HepG2 (cell line): Measurements from ENCODE around the gene F7. TPM values are rescaled to one million over a fixed set of nuclear protein-coding genes. Genes with fewer than 3 reads are reported as not detected.
"Not testable (repeated sequence)": the region's sequence is repeated elsewhere in the genome, so short reads cannot be mapped to it uniquely, and the experiment has no call there.

Experiments used
- ATAC-seq: fragments of 200-7000 bp; cut with Tn5 transposase; 3 replicates; pipeline ENCODE4 v1.9.1; 2020; ENCODE audit warnings: mild to moderate bottlenecking, moderate library complexity
- BruUV-seq: library from RNA; stranded (reverse); fragments of 400-500 nt; replicated peaks from 2 replicates; lab custom pipeline; 2021; lab: Mats Ljungman, UMichigan
- CTCF ChIA-PET: fragments of 300-600 bp; formaldehyde crosslinking; extraction: SDS; loops from one replicate; lab custom pipeline; 2021; ENCODE audit warnings: low total read pairs, inconsistent platforms, low intra/inter-chr PET ratio; lab: Yijun Ruan, JAX
- POLR2A ChIA-PET: fragments of 350-600 bp; sonication (Branson Sonifier 250); formaldehyde crosslinking; loops from one replicate; lab custom pipeline; 2020; ENCODE audit warnings: antibody characterized with exemption, inconsistent platforms; lab: Yijun Ruan, JAX
- DNase-seq: peaks from one replicate; pipeline ENCODE4 v3.0.0-alpha.2; 2015; ENCODE audit warnings: low spot score
- FAIRE-seq: peaks from 3 replicates; lab custom pipeline; 2011; peaks lifted over from hg19 to GRCh38; lab: Jason Lieb, UNC
- H2AFZ ChIP-seq: one replicate; pipeline ENCODE4 v1.6.1; 2011; ENCODE audit warnings: low read length, inconsistent platforms
- H3K27ac ChIP-seq: fragments of 300-600 bp; 3 replicates; pipeline ENCODE4 v1.8.0; 2011; ENCODE audit warnings: mixed run types, mild to moderate bottlenecking, mixed read lengths, low read length, inconsistent platforms; ENCODE audit not compliant: insufficient read depth; ENCODE audit errors: extremely low read length
- H3K27me3 ChIP-seq, 2 experiments: fragments of 200-600 bp in 1 of 2; 2 replicates in 1 of 2; 3 replicates in 1 of 2; pipeline versions ENCODE4 v1.6.0 to v1.8.0; 2011; ENCODE audit warnings: low read length in 2 of 2, mild to moderate bottlenecking in 2 of 2, moderate library complexity in 2 of 2, inconsistent platforms in 1 of 2; ENCODE audit not compliant: insufficient read depth in 2 of 2, control insufficient read depth in 1 of 2
- H3K36me3 ChIP-seq, 2 experiments: fragments of 200-600 bp in 1 of 2; replicated peaks in 1 of 2; 2 replicates in 1 of 2; 3 replicates in 1 of 2; pipeline versions ENCODE4 v1.5.1 to v1.8.0; 2011; ENCODE audit warnings: low read length in 2 of 2, inconsistent platforms in 1 of 2; ENCODE audit not compliant: insufficient read depth in 2 of 2, control insufficient read depth in 1 of 2
- H3K4me1 ChIP-seq: 2 replicates; pipeline ENCODE4 v1.5.1; 2012; ENCODE audit warnings: low read length, inconsistent platforms; ENCODE audit not compliant: insufficient read depth
- H3K4me2 ChIP-seq: 2 replicates; pipeline ENCODE4 v1.6.0; 2011; ENCODE audit warnings: low read depth, low read length, inconsistent platforms
- H3K4me3 ChIP-seq, 3 experiments: fragments of 200-600 bp in 1 of 3; sonication (generic), shearing (Covaris generic) in 1 of 3; replicated peaks in 1 of 3; 2 replicates each; pipeline ENCODE4 v1.5.1; 2011 to 2016; ENCODE audit warnings: low read length in 3 of 3, inconsistent platforms in 2 of 3, low read depth in 2 of 3, mild to moderate bottlenecking in 2 of 3, control low read depth in 1 of 3, mixed read lengths in 1 of 3; ENCODE audit not compliant: insufficient read depth in 1 of 3
- H3K79me2 ChIP-seq: one replicate; pipeline ENCODE4 v1.6.1; 2011; ENCODE audit warnings: low read length, inconsistent platforms; ENCODE audit not compliant: insufficient read depth
- H3K9ac ChIP-seq: 2 replicates; pipeline ENCODE4 v1.6.0; 2011; ENCODE audit warnings: mild to moderate bottlenecking, low read depth, low read length, inconsistent platforms; ENCODE audit not compliant: insufficient read depth
- H3K9me3 ChIP-seq: 2 replicates; pipeline ENCODE4 v1.5.1; 2012; ENCODE audit warnings: mild to moderate bottlenecking, low read length
- H4K20me1 ChIP-seq: 2 replicates; pipeline ENCODE4 v1.6.0; 2011; ENCODE audit warnings: inconsistent platforms, mild to moderate bottlenecking, low read length, moderate library complexity; ENCODE audit not compliant: insufficient read depth
- MBD4 ChIP-seq: IDR thresholded peaks from 2 replicates; pipeline ENCODE4 v1.6.1; 2012; ENCODE audit warnings: low read length, inconsistent platforms, borderline replicate concordance
- MZF1 ChIP-seq: sonication (generic); formaldehyde crosslinking; IDR thresholded peaks from 2 replicates; pipeline ENCODE4 v1.8.1; 2023; ENCODE audit warnings: mild to moderate bottlenecking, missing genetic modification reagents, borderline replicate concordance
- NPAS2 ChIP-seq: sonication (generic); formaldehyde crosslinking; IDR thresholded peaks from 2 replicates; pipeline ENCODE4 v1.8.0; 2022; ENCODE audit warnings: mild to moderate bottlenecking, missing genetic modification reagents, borderline replicate concordance
- PITX1 ChIP-seq: sonication (generic); formaldehyde crosslinking; IDR thresholded peaks from 2 replicates; pipeline ENCODE4 v1.5.1; 2020; ENCODE audit warnings: mild to moderate bottlenecking, missing genetic modification reagents
- SNAPC2 ChIP-seq: sonication (generic); formaldehyde crosslinking; IDR thresholded peaks from 2 replicates; pipeline ENCODE4 v1.8.1; 2022; ENCODE audit warnings: mild to moderate bottlenecking, missing genetic modification reagents
- SNRNP70 ChIP-seq: fragments of 200-400 bp; formaldehyde crosslinking; IDR thresholded peaks from 2 replicates; pipeline ENCODE4 v1.6.1; 2017; ENCODE audit warnings: mild to moderate bottlenecking, low read depth, low read length, moderate library complexity
- TARDBP ChIP-seq: sonication (generic); formaldehyde crosslinking; IDR thresholded peaks from 2 replicates; pipeline ENCODE4 v1.8.0; 2022; ENCODE audit warnings: mild to moderate bottlenecking, missing genetic modification reagents
- TMF1 ChIP-seq: sonication (generic); formaldehyde crosslinking; IDR thresholded peaks from 2 replicates; pipeline ENCODE4 v1.8.1; 2022; ENCODE audit warnings: low read depth, missing genetic modification reagents
- ZNF234 ChIP-seq: sonication (generic); formaldehyde crosslinking; conservative IDR thresholded peaks from 2 replicates; pipeline ENCODE4 v1.5.1; 2020; ENCODE audit warnings: mild to moderate bottlenecking, missing genetic modification reagents
- ZNF547 ChIP-seq: sonication (generic); formaldehyde crosslinking; IDR thresholded peaks from 2 replicates; pipeline ENCODE4 v1.5.1; 2020; ENCODE audit warnings: mild to moderate bottlenecking, missing genetic modification reagents
- ZNF720 ChIP-seq: sonication (generic); formaldehyde crosslinking; IDR thresholded peaks from 2 replicates; pipeline ENCODE4 v1.4.0; 2020; ENCODE audit warnings: missing genetic modification reagents
- ZNF773 ChIP-seq: sonication (generic); formaldehyde crosslinking; IDR thresholded peaks from 2 replicates; pipeline ENCODE4 v1.4.0; 2020; ENCODE audit warnings: missing genetic modification reagents, borderline replicate concordance
- ZNF792 ChIP-seq: IDR thresholded peaks from 2 replicates; pipeline ENCODE4 v1.6.1; 2016
- WGBS: methylation state at CpG from one replicate; pipeline ENCODE4 v1.1.6; 2017; ENCODE audit warnings: low lambda C conversion rate; 5-methylcytosine and 5-hydroxymethylcytosine counted together
- in situ Hi-C: cut with HindIII; loops from 2 replicates; pipeline ENCODE4 v1.10.0; 2017; ENCODE audit warnings: low pct_unique_long_range_greater_than_20kb; ENCODE audit not compliant: extremely low pct_ligation_motif_present
- intact Hi-C: fragments of 100-400 bp; cut with micrococcal nuclease; formaldehyde crosslinking; loops from one replicate; pipeline ENCODE4 v1.10.0; 2022; ENCODE audit not compliant: unreplicated experiment
- polyA plus RNA-seq, 8 experiments: library from polyadenylated mRNA; depleted of rRNA in 3 of 8; stranded (reverse) in 7 of 8; unstranded in 1 of 8; fragments of >200 nt; fragmentation: Illumina TruSeq in 4 of 8; extraction: Trizol in 4 of 8; gene quantifications; 2 replicates each; pipeline versions ENCODE4 v1.2.1 to v1.2.3, GENCODE V29; 2011 to 2016; ENCODE audit warnings: low read depth in 4 of 8, missing spikeins in 1 of 8, mixed read lengths in 1 of 8; ENCODE audit not compliant: insufficient read depth in 1 of 8
- total RNA-seq, 5 experiments: library from RNA; depleted of rRNA; stranded (reverse); fragments of >200 nt; fragmentation: Illumina TruSeq; extraction: Trizol; gene quantifications; 2 replicates each; pipeline ENCODE4 v1.2.3, GENCODE V29; 2016; ENCODE audit warnings: low read depth in 1 of 5

The F7 gene
- total and polyA plus RNA-seq, 2 of the 13 experiments (the other 11 are each of a cell fraction or from before 2014, with no cell fraction given) = 12.6 to 26.5 TPM

DNA sequence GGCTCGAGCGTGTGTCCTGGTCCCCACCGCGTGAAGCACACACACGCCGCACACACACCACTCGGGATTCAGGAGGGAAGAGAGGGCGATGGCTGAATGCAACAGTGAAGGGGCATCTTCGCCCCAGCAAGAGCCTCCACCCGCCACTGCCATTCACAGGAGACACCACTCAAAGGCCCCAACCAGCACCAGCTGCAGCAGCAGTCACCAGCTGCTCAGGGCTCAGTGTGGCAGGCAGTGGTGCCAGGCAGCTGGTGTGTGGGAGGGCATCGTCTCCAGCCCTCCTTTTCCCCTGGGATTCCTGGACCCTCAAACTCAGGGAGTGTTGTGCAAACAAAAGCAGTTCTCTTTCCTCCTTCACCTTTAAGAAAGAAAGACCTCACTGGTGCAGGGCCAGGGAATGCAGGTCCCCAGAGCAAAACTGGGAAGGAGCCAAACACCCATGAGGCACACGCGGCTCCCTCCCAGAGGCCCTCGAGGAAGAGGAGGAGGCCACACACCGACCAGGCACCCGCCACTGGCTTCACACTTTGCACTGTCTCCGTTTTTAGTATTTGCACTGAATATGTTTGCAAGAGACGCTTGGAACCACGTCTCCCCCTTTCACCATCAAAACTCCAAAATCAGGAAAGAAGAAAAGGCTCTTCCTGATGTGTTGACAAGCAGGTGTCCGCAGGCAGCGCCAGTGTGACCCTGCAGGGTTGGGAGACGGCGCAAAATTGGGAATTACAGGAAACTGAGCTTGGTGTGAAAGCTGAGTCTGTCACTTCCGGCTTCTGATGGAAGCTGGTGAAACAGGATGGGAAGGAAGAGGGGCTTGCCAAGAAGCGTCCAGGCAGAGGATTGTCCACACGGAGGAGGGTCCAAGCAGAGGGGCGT, 26.4 kb upstream of the F7 start:
- in situ Hi-C loops = no loop called here
- DNase-seq = no peak

GRCh38 chr13:113079781-113080080, 25.9 kb upstream of the F7 start:
- H3K9me3 ChIP-seq, H3K9ac ChIP-seq, H3K4me3 ChIP-seq, intact Hi-C loops, H3K27me3 ChIP-seq, FAIRE-seq, H2AFZ ChIP-seq, BruUV-seq, POLR2A ChIA-PET, ATAC-seq, H4K20me1 ChIP-seq, H3K79me2 ChIP-seq, CTCF ChIA-PET, H3K4me2 ChIP-seq, in situ Hi-C loops, H3K4me1 ChIP-seq, H3K27ac ChIP-seq, DNase-seq: not testable (repeated sequence)
- H3K36me3 ChIP-seq = peaks cover 14 to 35% of the 10 kb centered on the region in 2 experiments; a peak in 4 of 5 replicates
- WGBS = 77% methylated on average over 8 of the region's 9 CpGs

More for the DNA sequence above, 26.4 kb upstream of the F7 start:
- WGBS = 87% methylated on average over 24 of the region's 27 CpGs
- TF ChIP-seq NPAS2 (CRISPR knock-in tag) (no peak), TARDBP (CRISPR knock-in tag) (no peak), ZNF547 (CRISPR knock-in tag) (no peak), ZNF792 (CRISPR knock-in tag) (no peak), MZF1 (no peak), SNRNP70 (no peak), PITX1 (CRISPR knock-in tag) (no peak), SNAPC2 (CRISPR knock-in tag) (no peak), ZNF234 (CRISPR knock-in tag) (no peak), ZNF773 (CRISPR knock-in tag) (no peak), MBD4 (no peak), ZNF720 (CRISPR knock-in tag) (no peak), TMF1 (CRISPR knock-in tag) (no peak)
- H3K36me3 ChIP-seq = peaks cover 15 to 38% of the 10 kb centered on the region in 2 experiments; a peak in 4 of 5 replicates
- no peaks in the 10 kb centered on the region for H3K9me3 ChIP-seq
- ATAC-seq (no peak), FAIRE-seq (no peak)
- H3K4me2 ChIP-seq = no peak overlapping the region
- ChIA-PET POLR2A (no interaction called here), CTCF (no interaction called here)
- no peak overlapping the region for H3K9ac ChIP-seq
- H3K4me3 ChIP-seq = no peak overlapping the region
- intact Hi-C loops = no loop called here
- no TSS peak for BruUV-seq
- no peak overlapping the region for H3K27ac ChIP-seq
- H2AFZ ChIP-seq = no peak overlapping the region
- no peaks in the 10 kb centered on the region for H3K27me3 ChIP-seq
- no peaks in the 10 kb centered on the region for H3K4me1 ChIP-seq
- H3K79me2 ChIP-seq = no peaks in the 10 kb centered on the region
- H4K20me1 ChIP-seq = no peaks in the 10 kb centered on the region
